GM12865 (cell line): Measurements from ENCODE around the gene NKAIN4.

Source experiments
- DNase-seq: peaks from one replicate; pipeline ENCODE4 v3.0.0; 2010; ENCODE audit warnings: low read depth
- H3K4me3 ChIP-seq: 2 replicates; pipeline ENCODE4 v1.5.1; 2011; ENCODE audit warnings: mild to moderate bottlenecking, low read depth, low read length, control low read depth
- CTCF ChIP-seq: IDR thresholded peaks from 2 replicates; pipeline ENCODE4 v1.5.1; 2011; ENCODE audit warnings: low read length, control low read depth, low read depth, inconsistent platforms; ENCODE audit not compliant: insufficient read depth; ENCODE audit errors: missing control alignments

The NKAIN4 gene

GRCh38 chr20:63280929-63281545, 26.8 kb upstream of the NKAIN4 start:
- peak; percentile 22 for TF ChIP-seq CTCF
- DNase-seq = no peak
- no peak overlapping the region for H3K4me3 ChIP-seq

- TF ChIP-seq CTCF = no peak
- no peak overlapping the region for H3K4me3 ChIP-seq
- DNase-seq = no peak
These were observed 26.1 kb upstream of the NKAIN4 start for GRCh38 chr20:63280371-63280770.

GRCh38 chr20:63279931-63280330, 25.7 kb upstream of the NKAIN4 start:
- no peak for TF ChIP-seq CTCF
- DNase-seq = no peak
- H3K4me3 ChIP-seq = no peak overlapping the region

- no peak overlapping the region for H3K4me3 ChIP-seq
- no peak for TF ChIP-seq CTCF
- DNase-seq = no peak
These were observed 24.4 kb upstream of the NKAIN4 start for GRCh38 chr20:63278661-63279060.

GRCh38 chr20:63277466-63278272, 23.4 kb upstream of the NKAIN4 start:
- no peak overlapping the region for H3K4me3 ChIP-seq
- TF ChIP-seq CTCF = no peak
- DNase-seq = no peak

- DNase-seq = no peak
- no peak overlapping the region for H3K4me3 ChIP-seq
- TF ChIP-seq CTCF = no peak
These were observed 22.7 kb upstream of the NKAIN4 start for GRCh38 chr20:63276956-63277355.
